HG02623 (cell line): ENCODE results near the gene STK39.

Experiments
- ATAC-seq: cut with Tn5 transposase; IDR thresholded peaks from one replicate; pipeline ENCODE4 v1.9.1; 2021; ENCODE audit warnings: moderate library complexity; ENCODE audit not compliant: unreplicated experiment

Gene STK39

GRCh38 chr2:167941604-167942003, 305.8 kb downstream of the STK39 start:
- ATAC-seq = no peak

- ATAC-seq = no peak
Measured at GRCh38 chr2:167940734-167941507, 306.5 kb downstream of the STK39 start.

GRCh38 chr2:167940346-167940725, 307.1 kb downstream of the STK39 start:
- ATAC-seq = no peak

GRCh38 chr2:167939514-167940345, 307.7 kb downstream of the STK39 start:
- no peak for ATAC-seq

GRCh38 chr2:167937403-167937802, 310.0 kb downstream of the STK39 start:
- ATAC-seq = no peak

- no peak for ATAC-seq
Measured at GRCh38 chr2:167935803-167936110, 311.6 kb downstream of the STK39 start.

- ATAC-seq = no peak
Measured at GRCh38 chr2:167933097-167933814, 314.1 kb downstream of the STK39 start.

GRCh38 chr2:167932123-167932693, 315.2 kb downstream of the STK39 start:
- ATAC-seq = no peak

- ATAC-seq = no peak
Measured at GRCh38 chr2:167929484-167929883, 317.9 kb downstream of the STK39 start.

- no peak for ATAC-seq
Measured at GRCh38 chr2:167928434-167928833, 319.0 kb downstream of the STK39 start.

- ATAC-seq = no peak
Measured at GRCh38 chr2:167925758-167926157, 321.6 kb downstream of the STK39 start.

GRCh38 chr2:167924556-167924955, 322.8 kb downstream of the STK39 start:
- no peak for ATAC-seq

GRCh38 chr2:167916756-167917155, 330.6 kb downstream of the STK39 start:
- ATAC-seq = no peak

- ATAC-seq = no peak
Measured at GRCh38 chr2:167914969-167915368, 332.4 kb downstream of the STK39 start.

GRCh38 chr2:167908786-167909185, 338.6 kb downstream of the STK39 start:
- no peak for ATAC-seq

GRCh38 chr2:167905668-167906067, 341.7 kb downstream of the STK39 start:
- no peak for ATAC-seq
